HG02938 (cell line): Measurements from ENCODE around the gene PHF23.
A peak's percentile ranks its signal among the peaks of the same experiment; 100 is the strongest.

Experiments
- ATAC-seq: cut with Tn5 transposase; IDR thresholded peaks from one replicate; pipeline ENCODE4 v1.9.1; 2021; ENCODE audit warnings: mild to moderate bottlenecking, moderate library complexity; ENCODE audit not compliant: unreplicated experiment

Gene PHF23

GRCh38 chr17:7207120-7208001, 31.9 kb downstream of the PHF23 start:
- no peak for ATAC-seq

GRCh38 chr17:7205561-7205960, 33.7 kb downstream of the PHF23 start:
- no peak for ATAC-seq

DNA sequence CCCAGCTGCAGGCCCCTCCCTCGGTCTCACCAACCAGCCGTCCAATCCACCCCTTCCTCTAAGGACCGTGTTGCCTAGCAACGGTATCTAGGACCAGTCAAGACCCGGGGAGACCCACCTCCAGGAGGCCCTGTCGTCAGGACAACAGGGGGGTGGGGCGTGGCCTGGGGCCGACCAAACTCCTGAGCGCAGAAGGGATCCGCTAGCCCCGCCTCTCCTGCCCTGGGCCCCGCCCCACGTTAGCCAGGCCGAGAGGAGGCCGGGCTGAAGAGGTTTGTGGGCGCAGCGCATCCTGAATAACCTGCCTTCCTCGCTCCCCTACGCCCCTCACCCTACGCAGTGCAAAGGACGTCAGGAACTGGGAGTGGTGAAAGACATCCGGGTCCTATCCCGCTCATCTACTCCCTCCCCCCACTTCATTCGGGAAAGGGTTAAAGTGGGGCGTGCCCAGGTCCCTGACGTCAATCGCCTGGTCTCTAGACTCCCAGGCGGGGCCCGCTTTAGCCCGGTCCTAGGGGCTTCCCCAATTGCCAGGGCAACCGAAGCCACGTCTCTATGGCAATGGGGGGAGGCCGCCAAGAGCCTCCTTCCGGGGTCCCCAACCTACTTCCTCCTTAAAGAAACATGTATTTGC, 34.3 kb downstream of the PHF23 start:
- peak; percentile 73 for ATAC-seq

DNA sequence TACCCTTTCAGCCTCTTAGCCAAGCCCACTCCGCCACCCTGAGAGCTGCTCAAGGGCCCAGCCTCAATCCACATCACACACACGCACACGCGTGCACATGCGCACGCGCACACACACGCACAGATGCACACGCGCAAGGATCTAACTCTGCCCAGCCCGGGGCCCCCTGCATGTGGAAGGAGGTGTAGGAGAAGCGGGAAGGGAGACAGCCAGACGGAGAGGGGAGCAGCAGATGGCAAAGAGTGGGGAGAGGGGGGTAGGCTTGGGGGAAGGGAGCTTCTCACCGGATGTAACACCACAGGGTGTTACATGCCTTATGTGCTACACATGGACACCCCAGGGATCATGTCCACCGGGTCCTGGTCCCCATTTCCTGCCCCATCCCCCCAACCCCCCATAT, 34.9 kb downstream of the PHF23 start:
- ATAC-seq = no peak

GRCh38 chr17:7203391-7203790, 35.9 kb downstream of the PHF23 start:
- ATAC-seq = no peak

DNA sequence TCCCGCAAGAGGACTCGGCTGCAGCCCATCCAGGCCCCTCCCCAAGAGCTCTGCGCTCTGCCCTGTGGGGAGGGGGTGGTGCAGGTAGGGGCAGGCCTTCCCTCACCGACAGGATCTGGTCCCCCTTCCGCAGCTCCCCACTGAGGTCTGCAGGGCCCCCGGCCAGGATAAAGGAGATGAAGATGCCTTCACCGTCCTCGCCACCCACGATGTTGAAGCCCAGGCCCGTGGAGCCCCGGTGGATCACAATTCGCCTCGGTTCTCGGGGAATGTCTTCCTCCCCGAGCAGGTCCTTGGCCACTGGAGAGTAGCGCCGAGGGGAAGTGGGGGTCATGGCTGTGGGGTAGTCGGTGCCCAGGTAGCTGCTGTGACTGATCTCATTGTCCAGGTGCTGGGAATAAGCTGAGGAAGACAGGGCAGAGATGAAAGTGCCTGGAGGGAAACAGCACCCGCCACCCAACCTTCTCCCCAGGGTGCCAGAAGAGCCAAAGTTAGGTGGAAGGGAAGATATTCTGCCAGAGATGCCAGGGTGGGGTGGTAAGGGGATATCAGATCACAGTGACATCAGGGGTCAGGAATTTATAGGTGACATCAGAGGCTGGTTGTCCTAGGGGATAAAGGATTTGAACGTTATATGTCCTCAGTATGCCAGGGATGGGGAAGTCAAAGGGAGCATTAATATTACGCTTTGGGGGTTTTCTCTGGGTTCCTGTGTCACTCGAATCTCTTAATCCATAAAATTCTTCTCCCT, 42.4 kb downstream of the PHF23 start:
- no peak for ATAC-seq

DNA sequence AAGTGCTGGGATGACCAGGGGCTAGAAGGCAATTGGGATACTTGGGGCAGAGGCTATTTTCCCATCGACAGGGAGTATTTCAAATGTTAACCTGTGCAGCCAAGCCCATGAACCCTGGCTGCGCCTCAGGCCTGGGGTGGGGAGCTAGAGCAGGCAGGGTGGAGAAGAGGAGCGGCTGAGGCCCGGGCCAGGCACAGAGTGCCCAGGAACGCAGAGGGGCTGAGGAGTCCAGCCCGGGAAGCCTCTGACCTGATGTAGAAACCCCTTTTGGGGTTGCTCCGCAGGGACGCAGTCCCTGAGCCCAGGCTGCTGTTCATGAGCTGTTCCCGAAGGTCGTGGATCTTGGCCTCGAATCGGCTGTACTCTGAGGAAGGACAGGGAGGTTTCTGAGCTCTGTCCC, 43.3 kb downstream of the PHF23 start:
- no peak for ATAC-seq

DNA sequence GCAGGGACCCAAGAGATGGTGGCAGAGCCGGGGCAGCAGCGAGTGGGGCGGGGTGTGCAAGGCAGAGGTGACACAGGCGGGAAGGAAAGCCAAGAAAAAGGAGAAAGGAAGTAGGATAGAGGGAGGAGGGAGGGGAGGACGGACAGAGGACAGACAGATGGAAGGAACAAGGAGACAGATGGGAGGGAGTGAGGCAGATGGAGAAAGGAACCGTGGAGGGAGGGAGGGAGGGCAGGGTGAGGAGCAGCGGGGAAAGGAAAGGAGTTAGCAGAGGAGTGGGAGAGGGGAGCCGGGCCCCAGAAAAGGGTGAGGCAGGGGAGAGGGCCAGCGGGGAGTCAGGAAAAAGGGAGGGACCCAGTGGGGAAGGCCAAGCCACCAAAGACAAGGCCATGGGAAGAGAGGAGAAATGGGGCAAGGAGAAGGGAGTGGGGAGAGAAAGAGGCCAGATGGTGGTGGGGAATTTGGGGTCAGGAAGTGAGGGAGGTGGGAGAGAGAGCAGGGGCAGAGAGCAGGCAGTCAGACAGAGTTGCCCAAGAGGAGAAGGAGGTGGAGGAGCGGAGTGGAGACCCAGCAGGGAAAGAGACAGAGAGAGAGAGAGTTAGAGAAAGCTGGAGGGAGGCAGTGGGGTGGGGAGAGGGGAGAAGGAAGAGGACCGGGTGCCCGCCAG, 46.9 kb downstream of the PHF23 start:
- ATAC-seq = no peak

DNA sequence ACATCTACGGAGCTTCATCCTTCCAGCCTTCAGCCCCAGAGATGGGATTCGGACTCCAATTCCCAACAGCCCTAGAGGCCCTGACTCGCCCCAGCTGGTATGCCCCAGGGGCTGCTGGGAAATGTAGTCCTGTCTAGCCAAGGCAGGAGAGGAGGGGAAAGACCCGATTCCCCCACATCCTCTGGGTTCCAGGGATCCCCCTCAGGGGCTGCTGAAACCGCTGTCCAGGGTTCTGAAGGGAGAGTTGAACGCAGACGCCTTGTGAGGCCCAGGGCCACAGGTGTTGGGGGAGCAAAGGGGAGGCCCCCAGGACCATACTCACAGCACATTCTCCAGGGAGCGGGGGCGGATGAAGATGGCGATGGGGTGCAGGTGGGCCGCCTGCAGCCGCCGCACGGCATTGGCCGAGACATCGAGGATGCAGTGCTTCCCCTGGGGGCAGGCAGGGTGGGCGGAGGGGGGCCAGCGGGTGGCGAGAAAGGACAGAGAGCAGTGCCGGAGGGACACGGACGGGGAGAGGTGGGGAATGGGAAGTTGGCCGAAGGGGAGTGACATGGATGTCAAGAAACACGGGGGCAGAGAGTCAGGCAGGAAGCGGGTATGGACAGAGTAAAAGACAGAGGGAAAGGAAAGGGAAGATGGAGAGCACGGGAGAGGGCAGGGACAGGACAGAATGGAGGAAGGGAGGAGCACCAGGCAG, 47.5 kb downstream of the PHF23 start:
- no peak for ATAC-seq

DNA sequence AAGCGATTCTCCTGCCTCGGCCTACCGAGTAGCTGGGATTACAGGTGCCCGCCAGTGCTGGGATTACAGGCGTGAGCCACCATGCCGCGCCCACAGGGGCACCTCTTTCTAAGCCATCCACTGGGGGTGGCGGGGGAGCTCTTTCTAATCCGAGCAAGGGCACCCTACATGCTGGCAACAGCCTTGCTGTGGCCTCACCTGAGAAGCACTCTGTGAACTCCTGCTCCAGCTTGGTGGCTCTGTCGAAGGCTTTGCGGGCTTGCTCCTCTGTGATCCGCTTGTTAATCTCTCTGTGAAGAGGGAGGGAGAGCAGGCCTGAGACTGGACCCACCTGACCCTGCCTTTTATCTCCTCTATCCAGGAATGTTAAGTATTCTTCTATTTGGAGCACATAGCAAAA, 48.2 kb downstream of the PHF23 start:
- no peak for ATAC-seq

- no peak for ATAC-seq
Measured at GRCh38 chr17:7190276-7190917, 48.9 kb downstream of the PHF23 start.

DNA sequence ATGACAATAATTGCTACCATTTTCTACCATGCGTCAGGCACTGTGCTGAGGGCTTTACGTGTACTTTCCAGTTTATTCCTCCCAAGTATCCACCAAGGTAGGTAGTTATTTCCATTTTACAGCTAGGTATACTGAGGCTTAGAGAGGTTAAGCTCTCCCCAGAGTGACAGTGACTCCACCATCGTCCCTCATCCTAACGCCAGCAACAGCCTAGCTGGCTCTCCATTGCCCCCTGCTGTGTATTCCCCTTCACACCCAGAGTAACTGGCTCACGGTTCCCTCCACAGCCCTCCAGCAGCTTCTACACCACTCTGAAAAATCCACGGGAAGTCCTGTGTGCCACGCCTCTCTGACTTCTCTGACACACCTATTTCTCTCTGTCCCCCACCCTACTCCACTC, 53.0 kb downstream of the PHF23 start:
- ATAC-seq = no peak
